B cell (primary cell): ENCODE results near the gene ARHGEF17. TPM values are rescaled to one million over a fixed set of nuclear protein-coding genes. Genes with fewer than 3 reads are reported as not detected.

Experiments used
- ATAC-seq: fragments of 200-7000 bp; cut with Tn5 transposase; one replicate; pipeline ENCODE4 v1.10.0; 2021; ENCODE audit warnings: low read depth, mild to moderate bottlenecking, moderate number of reproducible peaks, moderate library complexity
- CTCF ChIA-PET: fragments of 350-600 bp; sonication (Branson Sonifier 250); formaldehyde crosslinking; loops from one replicate; lab custom pipeline; 2021; ENCODE audit warnings: antibody characterized with exemption, inconsistent platforms; lab: Charles Lee
- POLR2A ChIA-PET: fragments of 350-600 bp; sonication (Branson Sonifier 250); formaldehyde crosslinking; loops from one replicate; lab custom pipeline; 2021; ENCODE audit warnings: antibody characterized with exemption; lab: Charles Lee
- DNase-seq: peaks from one replicate; pipeline ENCODE4 v3.0.0; 2013
- H2AFZ ChIP-seq: 2 replicates; pipeline ENCODE4 v1.6.1; 2012; ENCODE audit warnings: mild to moderate bottlenecking, low read depth, low read length; ENCODE audit not compliant: insufficient read depth, poor library complexity, severe bottlenecking
- H3K27ac ChIP-seq, 2 donors: 1 replicate in 1 of 2; 2 replicates in 1 of 2; pipeline ENCODE4 v1.5.1; 2012 to 2013; ENCODE audit warnings: low read length in 2 of 2, mild to moderate bottlenecking in 2 of 2, moderate library complexity in 1 of 2
- H3K27me3 ChIP-seq, 4 experiments: fragments of 200-600 bp in 1 of 4; sonication (generic) in 1 of 4; replicated peaks in 1 of 4; 1 replicate in 2 of 4; 2 replicates in 2 of 4; pipeline versions ENCODE4 v1.6.1 to v1.7.0; 2013 to 2016; ENCODE audit warnings: low read length in 3 of 4, mild to moderate bottlenecking in 2 of 4, mixed read lengths in 1 of 4, moderate library complexity in 1 of 4; ENCODE audit not compliant: insufficient read depth in 4 of 4, control insufficient read depth in 3 of 4; ENCODE audit errors: control extremely low read depth in 1 of 4
- H3K36me3 ChIP-seq, 2 experiments: replicated peaks in 1 of 2; 1 replicate in 1 of 2; 2 replicates in 1 of 2; pipeline versions ENCODE4 v1.6.1 to v1.7.1; 2013; ENCODE audit warnings: low read length in 1 of 2; ENCODE audit not compliant: insufficient read depth in 2 of 2, control insufficient read depth in 1 of 2; ENCODE audit errors: control extremely low read depth in 1 of 2, extremely low read depth in 1 of 2
- H3K4me1 ChIP-seq, 2 donors: fragments of 200-600 bp in 1 of 2; sonication (generic) in 1 of 2; 1 replicate in 1 of 2; 2 replicates in 1 of 2; pipeline versions ENCODE4 v1.5.1 to v1.6.1; 2013 to 2017; ENCODE audit warnings: low read length in 2 of 2; ENCODE audit not compliant: control insufficient read depth in 2 of 2, insufficient read depth in 2 of 2
- H3K4me2 ChIP-seq: replicated peaks from 2 replicates; pipeline ENCODE3; 2012; ENCODE audit warnings: mild to moderate bottlenecking, low read depth, low read length; ENCODE audit not compliant: poor library complexity, severe bottlenecking
- H3K4me3 ChIP-seq, 5 experiments: fragments of 200-600 bp in 1 of 5; sonication (generic) in 1 of 5; 1 replicate in 3 of 5; 2 replicates in 2 of 5; pipeline versions ENCODE4 v1.5.1 to v1.7.0; 2011 to 2016; ENCODE audit warnings: low read length in 4 of 5, mild to moderate bottlenecking in 4 of 5, low read depth in 2 of 5, control low read depth in 1 of 5, moderate library complexity in 1 of 5; ENCODE audit not compliant: insufficient read depth in 1 of 5; ENCODE audit errors: control extremely low read depth in 1 of 5, extremely low read depth in 1 of 5
- H3K79me2 ChIP-seq: fragments of 200-600 bp; sonication (generic); one replicate; pipeline ENCODE4 v1.6.0; 2016; ENCODE audit warnings: low read length; ENCODE audit not compliant: control insufficient read depth, insufficient read depth
- H3K9ac ChIP-seq: fragments of 200-600 bp; sonication (generic); 2 replicates; pipeline ENCODE4 v1.6.1; 2017; ENCODE audit warnings: mild to moderate bottlenecking, low read length, moderate library complexity
- H3K9me3 ChIP-seq, 3 donors: one replicate each; pipeline versions ENCODE4 v1.6.1 to v1.7.1; 2013; ENCODE audit warnings: low read length in 2 of 3; ENCODE audit not compliant: control insufficient read depth in 2 of 3, insufficient read depth in 1 of 3; ENCODE audit errors: control extremely low read depth in 1 of 3
- H4K20me1 ChIP-seq: 2 replicates; pipeline ENCODE4 v1.6.0; 2012; ENCODE audit warnings: mild to moderate bottlenecking, low read length; ENCODE audit not compliant: insufficient read depth, control insufficient read depth, poor library complexity, severe bottlenecking
- H3K27ac Mint-ChIP-seq: one replicate; pipeline ENCODE4 v1.8.0; 2021; ENCODE audit warnings: mixed read lengths
- H3K27me3 Mint-ChIP-seq: one replicate; pipeline ENCODE4 v1.8.0; 2021; ENCODE audit warnings: mixed read lengths
- H3K4me1 Mint-ChIP-seq: one replicate; pipeline ENCODE4 v1.8.0; 2021; ENCODE audit warnings: mixed read lengths
- H3K4me3 Mint-ChIP-seq: one replicate; pipeline ENCODE4 v1.8.0; 2021; ENCODE audit warnings: mixed read lengths
- H3K9me3 Mint-ChIP-seq: one replicate; pipeline ENCODE4 v1.8.0; 2022; ENCODE audit warnings: mixed read lengths; ENCODE audit not compliant: insufficient read depth
- CTCF ChIP-seq: fragments of 200-600 bp; IDR thresholded peaks from one replicate; pipeline ENCODE4 v1.8.0; 2022; ENCODE audit warnings: antibody characterized with exemption, mild to moderate bottlenecking
- EZH2 ChIP-seq: IDR thresholded peaks from 2 replicates; pipeline ENCODE4 v1.6.1; 2012; ENCODE audit warnings: borderline replicate concordance, low read depth, mild to moderate bottlenecking, moderate library complexity, low read length; ENCODE audit not compliant: insufficient read depth, poor library complexity, severe bottlenecking
- WGBS: methylation state at CpG from one replicate; pipeline ENCODE4 v1.1.5; 2013; ENCODE audit warnings: missing lambda C conversion rate; ENCODE audit not compliant: insufficient coverage; 5-methylcytosine and 5-hydroxymethylcytosine counted together
- intact Hi-C: fragments of 100-400 bp; cut with micrococcal nuclease; formaldehyde crosslinking; loops from one replicate; pipeline ENCODE4 v1.10.0; 2022
- polyA plus RNA-seq: library from polyadenylated mRNA; depleted of rRNA; stranded (reverse); fragments of >200 nt; gene quantifications from 2 replicates; pipeline ENCODE4 v1.2.3, GENCODE V29; 2012
- total RNA-seq, 2 donors: library from RNA; stranded (reverse); fragments of 120-200 nt in 1 of 2; gene quantifications; 1 replicate in 1 of 2; 2 replicates in 1 of 2; pipeline versions ENCODE4 v1.2.3 to v1.2.4, GENCODE V29; 2013 to 2022

The ARHGEF17 gene
- total and polyA plus RNA-seq, 2 donors (not counting 1 experiment from before 2014, with no cell fraction given), result 0.05 TPM; not detected in 1

DNA sequence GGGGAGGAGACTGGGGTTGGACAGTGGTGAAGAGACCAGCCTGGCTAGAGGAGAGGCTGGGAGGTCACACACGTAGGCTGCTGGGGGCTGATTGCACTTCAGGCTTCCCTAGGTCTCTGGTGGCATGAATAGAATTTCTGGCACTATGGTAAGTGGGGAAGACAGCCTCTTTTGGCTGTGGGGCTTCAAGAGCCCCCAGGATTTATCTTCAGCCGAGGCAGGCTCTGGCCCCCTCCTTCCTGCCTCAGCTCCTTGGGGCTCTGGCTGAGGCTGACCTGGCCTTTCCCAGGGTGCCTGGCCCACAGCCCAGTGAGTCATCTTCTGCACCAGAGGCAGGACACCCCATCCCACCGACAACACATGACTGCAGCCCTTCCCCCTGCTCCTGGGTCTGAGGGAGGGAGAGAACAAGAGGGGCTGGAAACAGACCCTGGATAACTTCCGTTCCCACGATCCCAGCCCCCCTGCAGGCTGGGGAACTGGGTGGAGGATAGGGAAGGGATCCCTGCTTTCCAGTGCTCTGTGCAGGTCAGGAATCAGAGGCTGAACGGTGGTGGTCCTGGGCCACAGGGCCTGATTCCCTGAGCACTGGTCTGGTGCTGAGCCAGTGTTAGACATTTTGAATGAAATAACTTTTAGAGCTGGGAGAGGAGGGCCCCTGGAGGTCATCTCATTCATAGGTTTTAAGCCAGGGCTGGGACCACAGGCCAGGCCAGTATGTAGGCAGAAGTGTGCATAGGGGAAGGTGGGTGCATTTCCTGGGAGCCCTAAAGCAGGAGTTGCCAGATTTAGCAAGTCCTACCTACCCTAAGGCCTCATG lies 26.5 kb downstream of the ARHGEF17 start:
- no peak overlapping the region for H3K9ac ChIP-seq
- H3K79me2 ChIP-seq, result no peaks in the 10 kb centered on the region
- no peaks in the 10 kb centered on the region for H3K27me3 Mint-ChIP-seq
- no peaks in the 10 kb centered on the region for H3K9me3 ChIP-seq
- ATAC-seq, result no peak
- H2AFZ ChIP-seq, result no peak overlapping the region
- no peaks in the 10 kb centered on the region for H3K4me1 Mint-ChIP-seq
- 76% methylated on average over 5 of the region's 6 CpGs for WGBS
- H3K4me3 ChIP-seq, result no peak overlapping the region
- no peak for DNase-seq
- intact Hi-C loops, result loop anchor here (1.0 kb wide), 2 partner anchors 39 to 149 kb away; no protein-coding TSS in a partner anchor
- H3K27ac Mint-ChIP-seq, result no peak overlapping the region
- CTCF ChIA-PET, result interaction anchor here (0.6 to 6.5 kb wide), 32 partner anchors 11 to 488 kb away, joined by 3 to 157 read pairs (median 4); partner anchors contain the start of gene ARHGEF17
- no peak overlapping the region for H3K4me2 ChIP-seq
- H3K4me1 ChIP-seq, result no peaks in the 10 kb centered on the region
- TF ChIP-seq EZH2 (no peak), CTCF (no peak)
- no peak overlapping the region for H3K27ac ChIP-seq
- no peaks in the 10 kb centered on the region for H3K9me3 Mint-ChIP-seq
- no peak overlapping the region for H3K4me3 Mint-ChIP-seq
- POLR2A ChIA-PET, result interaction anchor here (0.7 kb wide), 2 partner anchors 15 to 46 kb away, joined by 3 to 4 read pairs; no protein-coding TSS in a partner anchor
- H3K27me3 ChIP-seq, result peaks cover 0 to 8% (median 2%) of the 10 kb centered on the region in 4 experiments
- no peaks in the 10 kb centered on the region for H3K36me3 ChIP-seq
- H4K20me1 ChIP-seq, result no peaks in the 10 kb centered on the region
